HCT116 (cell line): Measurements from ENCODE around the gene ALDH16A1. TPM values are rescaled to one million over a fixed set of nuclear protein-coding genes. Genes with fewer than 3 reads are reported as not detected.

ENCODE experiments used
- ATAC-seq: fragments of 200-7000 bp; cut with Tn5 transposase; 2 replicates; pipeline ENCODE4 v1.9.1; 2020; ENCODE audit warnings: mild to moderate bottlenecking, moderate library complexity
- BruUV-seq: library from RNA; stranded (reverse); fragments of 400-500 nt; replicated peaks from 2 replicates; lab custom pipeline; 2021; lab: Mats Ljungman, UMichigan
- CTCF ChIA-PET: fragments of 300-600 bp; sonication (Branson Sonifier 250); formaldehyde crosslinking; loops from one replicate; lab custom pipeline; 2021; ENCODE audit warnings: antibody characterized with exemption; lab: Charles Lee
- POLR2A ChIA-PET: fragments of 300-600, 350-600 bp; sonication (Branson Sonifier 250); formaldehyde crosslinking; loops from one replicate; lab custom pipeline; 2021; ENCODE audit warnings: antibody characterized with exemption; lab: Charles Lee
- RAD21 ChIA-PET, 2 experiments: fragments of 300-600 bp; sonication (Branson Sonifier 250); formaldehyde crosslinking; loops; one replicate each; lab custom pipeline; 2023; ENCODE audit warnings: low total read pairs in 2 of 2; ENCODE audit not compliant: uncharacterized antibody in 2 of 2, unreplicated experiment in 2 of 2, low non-redundant PET in 1 of 2; lab: Charles Lee
- DNase-seq: peaks from one replicate; pipeline ENCODE4 v3.0.0-alpha.2; 2010; ENCODE audit warnings: low read depth, low spot score
- H2AFZ ChIP-seq: fragments of 200-600 bp; shearing (Covaris generic), sonication (generic); 2 replicates; pipeline ENCODE4 v1.6.1; 2017; ENCODE audit warnings: low read depth, mixed run types, mixed read lengths, antibody characterized with exemption, low read length; ENCODE audit not compliant: poor library complexity, severe bottlenecking
- H3K27ac ChIP-seq: 2 replicates; pipeline ENCODE4 v1.5.1; 2012; ENCODE audit warnings: low read depth, low read length
- H3K27me3 ChIP-seq: fragments of 200-600 bp; sonication (generic); 2 replicates; pipeline ENCODE4 v1.6.1; 2016; ENCODE audit warnings: mixed run types, low read length, mixed read lengths; ENCODE audit not compliant: insufficient read depth
- H3K36me3 ChIP-seq, 2 experiments: fragments of 200-500 bp in 1 of 2; fragments of 200-600 bp in 1 of 2; sonication (Bioruptor generic) in 1 of 2; sonication (generic) in 1 of 2; 2 replicates each; pipeline versions ENCODE4 v1.5.1 to v1.6.1; 2014 to 2016; ENCODE audit warnings: low read length in 2 of 2, inconsistent platforms in 1 of 2, mixed read lengths in 1 of 2, mixed run types in 1 of 2; ENCODE audit not compliant: insufficient read depth in 2 of 2, control insufficient read depth in 1 of 2
- H3K4me1 ChIP-seq, 2 experiments: fragments of 200-600 bp in 1 of 2; sonication (generic) in 1 of 2; 2 replicates each; pipeline versions ENCODE4 v1.5.1 to v1.6.1; 2012 to 2017; ENCODE audit warnings: low read length in 2 of 2, inconsistent platforms in 1 of 2, mild to moderate bottlenecking in 1 of 2, mixed read lengths in 1 of 2, mixed run types in 1 of 2, moderate library complexity in 1 of 2; ENCODE audit not compliant: insufficient read depth in 2 of 2, control insufficient read depth in 1 of 2
- H3K4me2 ChIP-seq: fragments of 200-600 bp; sonication (generic); 2 replicates; pipeline ENCODE4 v1.6.1; 2017; ENCODE audit warnings: mixed run types, low read length, mixed read lengths
- H3K4me3 ChIP-seq, 2 experiments: fragments of 200-600 bp in 1 of 2; sonication (generic) in 1 of 2; replicated peaks in 1 of 2; 2 replicates each; pipeline ENCODE4 v1.5.1; 2011 to 2016; ENCODE audit warnings: low read length in 2 of 2, control low read depth in 1 of 2, low read depth in 1 of 2, mild to moderate bottlenecking in 1 of 2, mixed read lengths in 1 of 2, mixed run types in 1 of 2
- H3K79me2 ChIP-seq: fragments of 200-600 bp; sonication (generic); 2 replicates; pipeline ENCODE4 v1.6.1; 2017; ENCODE audit warnings: mild to moderate bottlenecking, mixed run types, low read length, moderate library complexity, mixed read lengths; ENCODE audit not compliant: insufficient read depth
- H3K9ac ChIP-seq: fragments of 200-600 bp; sonication (generic); 2 replicates; pipeline ENCODE4 v1.6.1; 2016; ENCODE audit warnings: low read length, mixed read lengths
- H3K9me2 ChIP-seq: fragments of 200-600 bp; sonication (generic), shearing (Covaris generic); 2 replicates; pipeline ENCODE4 v1.6.1; 2017; ENCODE audit warnings: mixed run types, mild to moderate bottlenecking, moderate library complexity; ENCODE audit not compliant: insufficient read depth
- H3K9me3 ChIP-seq, 2 experiments: fragments of 200-500 bp in 1 of 2; fragments of 200-600 bp in 1 of 2; sonication (Bioruptor generic) in 1 of 2; sonication (generic) in 1 of 2; 2 replicates each; pipeline ENCODE4 v1.6.1; 2014 to 2017; ENCODE audit warnings: low read length in 2 of 2, mixed read lengths in 2 of 2, inconsistent platforms in 1 of 2, low read depth in 1 of 2, mild to moderate bottlenecking in 1 of 2, mixed run types in 1 of 2, moderate library complexity in 1 of 2; ENCODE audit not compliant: control insufficient read depth in 1 of 2, insufficient read depth in 1 of 2
- H4K20me1 ChIP-seq: fragments of 200-600 bp; sonication (generic), shearing (Covaris generic); 2 replicates; pipeline ENCODE4 v1.6.1; 2017; ENCODE audit warnings: mixed run types, mild to moderate bottlenecking, moderate library complexity; ENCODE audit not compliant: insufficient read depth
- CBX3 ChIP-seq: IDR thresholded peaks from 2 replicates; pipeline ENCODE4 v1.6.1; 2012; ENCODE audit warnings: low read depth
- CEBPB ChIP-seq: IDR thresholded peaks from 2 replicates; pipeline ENCODE4 v1.6.1; 2012; ENCODE audit warnings: low read depth
- CTCF ChIP-seq, 3 experiments: fragments of 200-600 bp in 1 of 3; sonication (generic) in 1 of 3; IDR thresholded peaks in 2 of 3; conservative IDR thresholded peaks in 1 of 3; 2 replicates each; pipeline ENCODE4 v1.5.1; 2012 to 2017; ENCODE audit warnings: low read depth in 2 of 3, low read length in 2 of 3, antibody characterized with exemption in 1 of 3, borderline replicate concordance in 1 of 3, control low read depth in 1 of 3, mild to moderate bottlenecking in 1 of 3, mixed read lengths in 1 of 3, mixed run types in 1 of 3, moderate library complexity in 1 of 3; ENCODE audit not compliant: insufficient read depth in 1 of 3
- EGR1 ChIP-seq: IDR thresholded peaks from 2 replicates; pipeline ENCODE4 v1.6.1; 2012; ENCODE audit warnings: low read depth
- EZH2phosphoT487 ChIP-seq: fragments of 200-600 bp; IDR thresholded peaks from 2 replicates; pipeline ENCODE4 v1.6.1; 2018; ENCODE audit warnings: antibody characterized with exemption, borderline replicate concordance
- FOSL1 ChIP-seq: IDR thresholded peaks from 2 replicates; pipeline ENCODE4 v1.6.1; 2012; ENCODE audit warnings: low read depth
- JUND ChIP-seq: IDR thresholded peaks from 2 replicates; pipeline ENCODE4 v1.6.1; 2012
- MAX ChIP-seq: IDR thresholded peaks from 2 replicates; pipeline ENCODE4 v1.6.1; 2012
- POLR2A ChIP-seq: IDR thresholded peaks from 2 replicates; pipeline ENCODE4 v1.7.0; 2011; ENCODE audit warnings: borderline replicate concordance; ENCODE audit not compliant: insufficient read depth, insufficient read length; ENCODE audit errors: extremely low read depth
- SP1 ChIP-seq: IDR thresholded peaks from 2 replicates; pipeline ENCODE4 v1.6.1; 2012; ENCODE audit warnings: low read depth
- SRF ChIP-seq: IDR thresholded peaks from 2 replicates; pipeline ENCODE4 v1.6.1; 2012; ENCODE audit warnings: low read depth
- TCF7L2 ChIP-seq: IDR thresholded peaks from 2 replicates; pipeline ENCODE4 v1.7.0; 2011; ENCODE audit warnings: borderline replicate concordance, inconsistent platforms; ENCODE audit not compliant: insufficient read depth, insufficient read length; ENCODE audit errors: extremely low read depth
- ZBTB33 ChIP-seq: IDR thresholded peaks from 2 replicates; pipeline ENCODE4 v1.6.1; 2011; ENCODE audit warnings: mild to moderate bottlenecking, low read length, moderate library complexity; ENCODE audit not compliant: insufficient replicate concordance; ENCODE audit errors: extremely low read depth
- intact Hi-C: fragments of 100-400 bp; cut with micrococcal nuclease; formaldehyde crosslinking; loops from 2 replicates; pipeline ENCODE4 v1.10.0; 2022
- total RNA-seq: library from RNA; stranded (reverse); gene quantifications from one replicate; pipeline ENCODE4 v1.2.1, GENCODE V29; 2021; ENCODE audit not compliant: unreplicated experiment
- TF ChIP-seq, protein P1 (sequence below): IDR thresholded peaks from 2 replicates; pipeline ENCODE4 v1.6.1; 2012; ENCODE audit warnings: low read depth
- TF ChIP-seq, protein P2 (sequence below): IDR thresholded peaks from 2 replicates; pipeline ENCODE4 v1.6.1; 2012

ALDH16A1 gene
- total RNA-seq, 1 experiment from 2014 or later: 22.8 TPM

- Histone ChIP-seq H3K27ac (no peak overlapping the region), H3K4me3 (no peak overlapping the region), H3K9me2 (no peaks in the 10 kb centered on the region), H4K20me1 (no peaks in the 10 kb centered on the region), H3K36me3 (no peaks in the 10 kb centered on the region), H3K4me1 (peaks cover 0 to 5% of the 10 kb centered on the region in 2 experiments; a peak in 1 of 4 replicates), H3K9ac (no peak overlapping the region), H3K79me2 (no peaks in the 10 kb centered on the region), H2AFZ (no peak overlapping the region), H3K9me3 (no peaks in the 10 kb centered on the region), H3K27me3 (peaks cover 5% of the 10 kb centered on the region; the same call in 1 of the 2 replicates), H3K4me2 (no peak overlapping the region)
- no peak for DNase-seq
- ChIA-PET CTCF (no interaction called here), POLR2A (no interaction called here), RAD21 (no interaction called here)
- intact Hi-C loops: no loop called here
- BruUV-seq: no TSS peak
- no peak for TF ChIP-seq SRF
- TF ChIP-seq SP1: no peak
- TF ChIP-seq JUND: no peak
- TF ChIP-seq, protein P1, sequence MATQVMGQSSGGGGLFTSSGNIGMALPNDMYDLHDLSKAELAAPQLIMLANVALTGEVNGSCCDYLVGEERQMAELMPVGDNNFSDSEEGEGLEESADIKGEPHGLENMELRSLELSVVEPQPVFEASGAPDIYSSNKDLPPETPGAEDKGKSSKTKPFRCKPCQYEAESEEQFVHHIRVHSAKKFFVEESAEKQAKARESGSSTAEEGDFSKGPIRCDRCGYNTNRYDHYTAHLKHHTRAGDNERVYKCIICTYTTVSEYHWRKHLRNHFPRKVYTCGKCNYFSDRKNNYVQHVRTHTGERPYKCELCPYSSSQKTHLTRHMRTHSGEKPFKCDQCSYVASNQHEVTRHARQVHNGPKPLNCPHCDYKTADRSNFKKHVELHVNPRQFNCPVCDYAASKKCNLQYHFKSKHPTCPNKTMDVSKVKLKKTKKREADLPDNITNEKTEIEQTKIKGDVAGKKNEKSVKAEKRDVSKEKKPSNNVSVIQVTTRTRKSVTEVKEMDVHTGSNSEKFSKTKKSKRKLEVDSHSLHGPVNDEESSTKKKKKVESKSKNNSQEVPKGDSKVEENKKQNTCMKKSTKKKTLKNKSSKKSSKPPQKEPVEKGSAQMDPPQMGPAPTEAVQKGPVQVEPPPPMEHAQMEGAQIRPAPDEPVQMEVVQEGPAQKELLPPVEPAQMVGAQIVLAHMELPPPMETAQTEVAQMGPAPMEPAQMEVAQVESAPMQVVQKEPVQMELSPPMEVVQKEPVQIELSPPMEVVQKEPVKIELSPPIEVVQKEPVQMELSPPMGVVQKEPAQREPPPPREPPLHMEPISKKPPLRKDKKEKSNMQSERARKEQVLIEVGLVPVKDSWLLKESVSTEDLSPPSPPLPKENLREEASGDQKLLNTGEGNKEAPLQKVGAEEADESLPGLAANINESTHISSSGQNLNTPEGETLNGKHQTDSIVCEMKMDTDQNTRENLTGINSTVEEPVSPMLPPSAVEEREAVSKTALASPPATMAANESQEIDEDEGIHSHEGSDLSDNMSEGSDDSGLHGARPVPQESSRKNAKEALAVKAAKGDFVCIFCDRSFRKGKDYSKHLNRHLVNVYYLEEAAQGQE: no peak
- TF ChIP-seq EZH2phosphoT487: no peak
- TF ChIP-seq POLR2A: no peak
- no peak for TF ChIP-seq CEBPB
- TF ChIP-seq EGR1: no peak
- TF ChIP-seq CBX3: no peak
- TF ChIP-seq FOSL1: no peak
- TF ChIP-seq CTCF (IDR thresholded peaks at IDR 0.05 in 2 of 3, conservative IDR thresholded peaks at IDR 0.05 in 1 of 3; ENCODE audit: borderline replicate concordance in 1 of 3, insufficient read depth in 1 of 3, low read depth in 2 of 3, low read length in 2 of 3): no peak
- no peak for TF ChIP-seq MAX
- no peak for TF ChIP-seq ZBTB33
- TF ChIP-seq TCF7L2: no peak
- TF ChIP-seq, protein P2, sequence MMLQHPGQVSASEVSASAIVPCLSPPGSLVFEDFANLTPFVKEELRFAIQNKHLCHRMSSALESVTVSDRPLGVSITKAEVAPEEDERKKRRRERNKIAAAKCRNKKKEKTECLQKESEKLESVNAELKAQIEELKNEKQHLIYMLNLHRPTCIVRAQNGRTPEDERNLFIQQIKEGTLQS: no peak
- ATAC-seq: no peak
These were observed 37.8 kb upstream of the ALDH16A1 start for GRCh38 chr19:49415102-49415809.
